GM12875 (cell line): ENCODE measurements around the gene NAALADL2.
"Not testable (repeated sequence)": the region's sequence is repeated elsewhere in the genome, so short reads cannot be mapped to it uniquely, and the experiment has no call there.

Source experiments
- H3K4me3 ChIP-seq: one replicate; pipeline ENCODE4 v1.5.1; 2011; ENCODE audit warnings: low read depth, low read length, control low read depth
- CTCF ChIP-seq: IDR thresholded peaks from 2 replicates; pipeline ENCODE4 v1.5.1; 2011; ENCODE audit warnings: low read depth, mild to moderate bottlenecking, control low read depth, inconsistent platforms, low read length, moderate library complexity, borderline replicate concordance; ENCODE audit not compliant: insufficient read depth

The NAALADL2 gene

GRCh38 chr3:175077216-175077615, 218.1 kb downstream of the NAALADL2 start:
- no peak for TF ChIP-seq CTCF
- no peak overlapping the region for H3K4me3 ChIP-seq

- H3K4me3 ChIP-seq = no peak overlapping the region
- no peak for TF ChIP-seq CTCF
Observed at GRCh38 chr3:175082631-175083030, 223.5 kb downstream of the NAALADL2 start.

DNA sequence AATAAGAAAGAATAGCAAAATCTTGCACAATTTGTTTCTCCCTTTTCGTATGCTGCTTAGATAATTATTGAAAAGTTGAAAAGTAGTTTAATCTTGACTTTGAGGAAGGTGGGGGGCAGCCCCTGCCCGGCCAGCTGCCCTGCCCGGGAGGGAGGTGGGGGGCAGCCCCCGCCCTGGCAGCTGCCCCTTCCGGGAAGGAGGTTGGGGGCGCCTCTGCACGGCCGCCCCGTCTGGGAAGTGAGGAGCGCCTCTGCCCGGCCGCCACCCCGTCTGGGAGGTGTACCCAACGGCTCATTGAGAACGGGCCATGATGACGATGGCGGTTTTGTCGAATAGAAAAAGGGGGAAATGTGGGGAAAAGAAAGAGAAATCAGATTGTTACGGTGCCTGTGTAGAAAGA, 228.0 kb downstream of the NAALADL2 start:
- not testable (repeated sequence) for H3K4me3 ChIP-seq

DNA sequence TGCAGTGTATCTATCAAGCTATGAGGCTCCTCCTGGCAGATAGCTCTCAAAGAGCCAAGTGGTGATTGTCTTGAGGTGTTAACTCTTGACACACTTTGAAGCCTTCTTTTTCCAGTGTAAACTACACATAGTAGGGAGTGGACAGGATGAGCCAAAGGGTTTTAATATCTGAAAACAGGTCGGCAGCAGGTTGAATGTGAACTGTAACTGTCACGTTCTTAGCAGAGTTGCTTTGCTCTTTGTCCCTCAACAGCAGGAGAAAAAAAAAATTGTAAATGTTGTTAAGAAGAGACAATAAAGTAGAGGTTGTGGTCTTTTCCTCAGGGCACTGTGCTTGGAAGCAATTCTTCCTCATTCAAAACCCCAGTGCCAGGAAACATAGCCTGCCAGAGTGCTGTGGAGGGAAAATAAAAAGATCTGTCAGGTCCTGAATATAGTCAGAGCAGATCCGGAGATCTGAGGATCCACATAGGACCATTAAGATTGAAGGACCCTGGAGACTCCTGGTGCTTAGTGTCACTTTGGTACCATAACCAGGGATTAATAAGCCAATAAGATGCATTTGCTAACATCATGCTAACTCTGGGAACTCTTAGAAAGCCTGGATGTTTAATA, 229.7 kb downstream of the NAALADL2 start:
- H3K4me3 ChIP-seq = no peak overlapping the region
- TF ChIP-seq CTCF = no peak

GRCh38 chr3:175091426-175092114, 232.4 kb downstream of the NAALADL2 start:
- no peak overlapping the region for H3K4me3 ChIP-seq
- TF ChIP-seq CTCF = no peak

DNA sequence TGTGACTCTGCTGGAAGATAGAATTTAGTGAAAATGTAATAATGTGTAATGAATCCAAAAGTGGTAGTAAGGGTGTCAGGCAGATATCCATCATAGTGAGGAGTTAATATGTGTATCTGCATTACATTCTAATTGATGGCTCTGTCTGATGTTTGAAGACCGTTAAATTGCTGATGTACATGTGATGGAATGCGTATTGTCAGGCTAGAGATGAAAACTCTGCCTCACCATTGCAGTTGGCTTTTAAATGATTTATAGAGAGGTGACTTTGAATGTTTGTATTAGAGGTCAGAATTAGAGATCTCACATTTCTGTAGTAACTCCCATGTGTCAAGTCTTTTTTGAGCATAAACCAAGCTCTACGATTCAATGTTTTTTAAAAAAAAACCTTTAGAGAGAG, 234.6 kb downstream of the NAALADL2 start:
- no peak overlapping the region for H3K4me3 ChIP-seq
- no peak for TF ChIP-seq CTCF

DNA sequence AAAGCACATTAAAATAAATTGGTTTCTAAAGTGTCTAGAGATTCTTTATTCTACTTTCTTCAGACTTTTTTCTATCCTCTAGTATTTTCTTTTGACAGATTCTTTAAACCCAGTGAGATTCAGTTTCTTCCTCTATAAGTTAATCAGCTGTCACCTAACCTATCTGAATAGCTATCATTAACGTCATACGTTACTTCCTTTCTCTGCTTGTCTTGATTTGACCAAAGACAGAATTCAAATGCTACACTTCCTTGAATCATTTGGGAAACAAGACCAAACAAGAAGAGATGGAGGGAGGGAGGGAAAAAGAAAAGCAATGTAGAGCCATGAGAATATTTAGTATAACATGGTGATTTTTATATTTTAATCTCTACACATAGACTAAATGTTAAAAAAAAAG, 235.2 kb downstream of the NAALADL2 start:
- no peak for TF ChIP-seq CTCF
- no peak overlapping the region for H3K4me3 ChIP-seq
